H1 (cell line): ENCODE measurements around the gene ARID5A. TPM values are rescaled to one million over a fixed set of nuclear protein-coding genes. Genes with fewer than 3 reads are reported as not detected.

ENCODE experiments used
- CTCF ChIP-seq, 3 experiments: IDR thresholded peaks; 1 replicate in 2 of 3; 2 replicates in 1 of 3; pipeline versions ENCODE4 v1.5.1 to v1.6.1; 2011; ENCODE audit warnings: low read length in 3 of 3, mild to moderate bottlenecking in 3 of 3, inconsistent platforms in 2 of 3, low read depth in 1 of 3, moderate library complexity in 1 of 3; ENCODE audit not compliant: insufficient read depth in 1 of 3; ENCODE audit errors: control extremely low read depth in 1 of 3
- E2F6 ChIP-seq: IDR thresholded peaks from 2 replicates; pipeline ENCODE4 v1.6.1; 2012; ENCODE audit warnings: inconsistent platforms
- FOSL1 ChIP-seq: IDR thresholded peaks from 2 replicates; pipeline ENCODE4 v1.6.1; 2011; ENCODE audit warnings: mild to moderate bottlenecking, low read depth, low read length, moderate library complexity; ENCODE audit not compliant: insufficient read depth
- RAD21 ChIP-seq, 2 experiments: IDR thresholded peaks in 1 of 2; conservative IDR thresholded peaks in 1 of 2; 2 replicates each; pipeline ENCODE4 v1.6.1; 2011; ENCODE audit warnings: low read depth in 2 of 2, low read length in 2 of 2, improper control_type of control experiment in 1 of 2, inconsistent platforms in 1 of 2, mild to moderate bottlenecking in 1 of 2, moderate library complexity in 1 of 2
- TAF7 ChIP-seq: optimal IDR thresholded peaks from 2 replicates; pipeline ENCODE3; 2011; ENCODE audit warnings: low read depth, mild to moderate bottlenecking, inconsistent platforms, low read length, moderate library complexity, borderline replicate concordance
- polyA plus RNA-seq, 7 experiments: library from polyadenylated mRNA; depleted of rRNA in 3 of 7; stranded (reverse) in 5 of 7; unstranded in 2 of 7; fragments of >200 nt in 5 of 7; fragments of 200-250 nt in 2 of 7; gene quantifications; 1 replicate in 5 of 7; 2 replicates in 1 of 7; 4 replicates in 1 of 7; pipeline versions ENCODE4 v1.2.1 to v1.2.3, GENCODE V29; 2011 to 2013; ENCODE audit warnings: missing spikeins in 2 of 7, mixed read lengths in 2 of 7
- total RNA-seq: library from RNA; stranded (reverse); fragmentation: NEBNext Ultra II Directional; extraction: Animal tissue kit (Norgen Biotek cat#: 25700); gene quantifications from 2 replicates; pipeline ENCODE4 v1.2.1, GENCODE V29; 2021
- TF ChIP-seq, protein P1 (sequence below): fragments of 300-600 bp; sonication (generic); IDR thresholded peaks from 2 replicates; pipeline ENCODE4 v1.7.1; 2012; ENCODE audit warnings: low read length, moderate library complexity, mild to moderate bottlenecking, inconsistent platforms; ENCODE audit not compliant: insufficient replicate concordance

ARID5A gene
- total and polyA plus RNA-seq, 2 of the 8 experiments (the other 6 are each of a cell fraction or from before 2014, with no cell fraction given): 3.3 to 5.3 TPM

DNA sequence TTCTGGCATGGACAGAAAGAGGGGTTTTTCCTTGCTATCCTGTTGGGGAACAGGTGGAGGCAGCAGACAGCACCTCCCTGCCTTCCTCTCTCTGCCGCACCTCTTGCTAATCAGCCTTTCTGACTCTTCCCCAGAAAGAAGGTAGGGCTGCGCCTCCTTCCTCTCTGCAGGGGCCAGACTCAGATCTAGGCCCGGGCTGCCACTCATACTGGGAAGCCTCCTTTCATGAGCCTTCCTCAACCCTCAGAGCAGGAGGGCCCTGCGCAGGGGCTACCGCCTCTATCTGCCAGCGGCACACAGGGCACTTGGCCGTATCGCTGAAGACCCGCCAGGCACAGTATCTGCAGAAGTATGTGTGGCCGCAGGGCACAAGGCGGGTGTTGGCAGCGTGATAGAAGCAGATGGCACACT is 38.5 kb upstream of the ARID5A start (continued):
- TF ChIP-seq, protein P1, sequence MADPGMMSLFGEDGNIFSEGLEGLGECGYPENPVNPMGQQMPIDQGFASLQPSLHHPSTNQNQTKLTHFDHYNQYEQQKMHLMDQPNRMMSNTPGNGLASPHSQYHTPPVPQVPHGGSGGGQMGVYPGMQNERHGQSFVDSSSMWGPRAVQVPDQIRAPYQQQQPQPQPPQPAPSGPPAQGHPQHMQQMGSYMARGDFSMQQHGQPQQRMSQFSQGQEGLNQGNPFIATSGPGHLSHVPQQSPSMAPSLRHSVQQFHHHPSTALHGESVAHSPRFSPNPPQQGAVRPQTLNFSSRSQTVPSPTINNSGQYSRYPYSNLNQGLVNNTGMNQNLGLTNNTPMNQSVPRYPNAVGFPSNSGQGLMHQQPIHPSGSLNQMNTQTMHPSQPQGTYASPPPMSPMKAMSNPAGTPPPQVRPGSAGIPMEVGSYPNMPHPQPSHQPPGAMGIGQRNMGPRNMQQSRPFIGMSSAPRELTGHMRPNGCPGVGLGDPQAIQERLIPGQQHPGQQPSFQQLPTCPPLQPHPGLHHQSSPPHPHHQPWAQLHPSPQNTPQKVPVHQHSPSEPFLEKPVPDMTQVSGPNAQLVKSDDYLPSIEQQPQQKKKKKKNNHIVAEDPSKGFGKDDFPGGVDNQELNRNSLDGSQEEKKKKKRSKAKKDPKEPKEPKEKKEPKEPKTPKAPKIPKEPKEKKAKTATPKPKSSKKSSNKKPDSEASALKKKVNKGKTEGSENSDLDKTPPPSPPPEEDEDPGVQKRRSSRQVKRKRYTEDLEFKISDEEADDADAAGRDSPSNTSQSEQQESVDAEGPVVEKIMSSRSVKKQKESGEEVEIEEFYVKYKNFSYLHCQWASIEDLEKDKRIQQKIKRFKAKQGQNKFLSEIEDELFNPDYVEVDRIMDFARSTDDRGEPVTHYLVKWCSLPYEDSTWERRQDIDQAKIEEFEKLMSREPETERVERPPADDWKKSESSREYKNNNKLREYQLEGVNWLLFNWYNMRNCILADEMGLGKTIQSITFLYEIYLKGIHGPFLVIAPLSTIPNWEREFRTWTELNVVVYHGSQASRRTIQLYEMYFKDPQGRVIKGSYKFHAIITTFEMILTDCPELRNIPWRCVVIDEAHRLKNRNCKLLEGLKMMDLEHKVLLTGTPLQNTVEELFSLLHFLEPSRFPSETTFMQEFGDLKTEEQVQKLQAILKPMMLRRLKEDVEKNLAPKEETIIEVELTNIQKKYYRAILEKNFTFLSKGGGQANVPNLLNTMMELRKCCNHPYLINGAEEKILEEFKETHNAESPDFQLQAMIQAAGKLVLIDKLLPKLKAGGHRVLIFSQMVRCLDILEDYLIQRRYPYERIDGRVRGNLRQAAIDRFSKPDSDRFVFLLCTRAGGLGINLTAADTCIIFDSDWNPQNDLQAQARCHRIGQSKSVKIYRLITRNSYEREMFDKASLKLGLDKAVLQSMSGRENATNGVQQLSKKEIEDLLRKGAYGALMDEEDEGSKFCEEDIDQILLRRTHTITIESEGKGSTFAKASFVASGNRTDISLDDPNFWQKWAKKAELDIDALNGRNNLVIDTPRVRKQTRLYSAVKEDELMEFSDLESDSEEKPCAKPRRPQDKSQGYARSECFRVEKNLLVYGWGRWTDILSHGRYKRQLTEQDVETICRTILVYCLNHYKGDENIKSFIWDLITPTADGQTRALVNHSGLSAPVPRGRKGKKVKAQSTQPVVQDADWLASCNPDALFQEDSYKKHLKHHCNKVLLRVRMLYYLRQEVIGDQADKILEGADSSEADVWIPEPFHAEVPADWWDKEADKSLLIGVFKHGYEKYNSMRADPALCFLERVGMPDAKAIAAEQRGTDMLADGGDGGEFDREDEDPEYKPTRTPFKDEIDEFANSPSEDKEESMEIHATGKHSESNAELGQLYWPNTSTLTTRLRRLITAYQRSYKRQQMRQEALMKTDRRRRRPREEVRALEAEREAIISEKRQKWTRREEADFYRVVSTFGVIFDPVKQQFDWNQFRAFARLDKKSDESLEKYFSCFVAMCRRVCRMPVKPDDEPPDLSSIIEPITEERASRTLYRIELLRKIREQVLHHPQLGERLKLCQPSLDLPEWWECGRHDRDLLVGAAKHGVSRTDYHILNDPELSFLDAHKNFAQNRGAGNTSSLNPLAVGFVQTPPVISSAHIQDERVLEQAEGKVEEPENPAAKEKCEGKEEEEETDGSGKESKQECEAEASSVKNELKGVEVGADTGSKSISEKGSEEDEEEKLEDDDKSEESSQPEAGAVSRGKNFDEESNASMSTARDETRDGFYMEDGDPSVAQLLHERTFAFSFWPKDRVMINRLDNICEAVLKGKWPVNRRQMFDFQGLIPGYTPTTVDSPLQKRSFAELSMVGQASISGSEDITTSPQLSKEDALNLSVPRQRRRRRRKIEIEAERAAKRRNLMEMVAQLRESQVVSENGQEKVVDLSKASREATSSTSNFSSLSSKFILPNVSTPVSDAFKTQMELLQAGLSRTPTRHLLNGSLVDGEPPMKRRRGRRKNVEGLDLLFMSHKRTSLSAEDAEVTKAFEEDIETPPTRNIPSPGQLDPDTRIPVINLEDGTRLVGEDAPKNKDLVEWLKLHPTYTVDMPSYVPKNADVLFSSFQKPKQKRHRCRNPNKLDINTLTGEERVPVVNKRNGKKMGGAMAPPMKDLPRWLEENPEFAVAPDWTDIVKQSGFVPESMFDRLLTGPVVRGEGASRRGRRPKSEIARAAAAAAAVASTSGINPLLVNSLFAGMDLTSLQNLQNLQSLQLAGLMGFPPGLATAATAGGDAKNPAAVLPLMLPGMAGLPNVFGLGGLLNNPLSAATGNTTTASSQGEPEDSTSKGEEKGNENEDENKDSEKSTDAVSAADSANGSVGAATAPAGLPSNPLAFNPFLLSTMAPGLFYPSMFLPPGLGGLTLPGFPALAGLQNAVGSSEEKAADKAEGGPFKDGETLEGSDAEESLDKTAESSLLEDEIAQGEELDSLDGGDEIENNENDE: no peak
- TF ChIP-seq E2F6 (no peak), CTCF (IDR thresholded peaks at IDR 0.05; ENCODE audit: control extremely low read depth in 1 of 3, insufficient read depth in 1 of 3, low read depth in 1 of 3, low read length in 3 of 3) (peak; percentile 53 to 57 (median 55)), TAF7 (no peak), RAD21 (IDR thresholded peaks at IDR 0.05 in 1 of 2, conservative IDR thresholded peaks at IDR 0.05 in 1 of 2; ENCODE audit: low read depth in 2 of 2, low read length in 2 of 2) (peak; percentile 25 to 35; a peak in 3 of 4 replicates), FOSL1 (no peak)
